Tibial artery (tissue), 4 donors: ENCODE data around the gene KIF1A.

Source experiments
- DNase-seq, 2 donors: peaks; one replicate each; pipeline ENCODE4 v3.0.0-alpha.2; 2019
- H3K27ac ChIP-seq, 2 donors: fragments of 200-600 bp; sonication (generic) in 1 of 2; 1 replicate in 1 of 2; 2 replicates in 1 of 2; pipeline ENCODE4 v1.5.1; 2018 to 2019; ENCODE audit warnings: mild to moderate bottlenecking in 1 of 2
- H3K27me3 ChIP-seq, 2 donors: fragments of 200-600 bp; sonication (generic) in 1 of 2; one replicate each; pipeline versions ENCODE4 v1.5.1 to v1.6.0; 2016 to 2019
- H3K36me3 ChIP-seq, 3 donors: fragments of 200-600 bp; sonication (generic) in 2 of 3; one replicate each; pipeline ENCODE4 v1.5.1; 2016 to 2019; ENCODE audit warnings: mild to moderate bottlenecking in 2 of 3
- H3K4me1 ChIP-seq, 4 donors: fragments of 200-600 bp; sonication (generic) in 2 of 4; 1 replicate in 3 of 4; 2 replicates in 1 of 4; pipeline ENCODE4 v1.5.1; 2016 to 2019
- H3K4me3 ChIP-seq, 2 donors: fragments of 200-600 bp; sonication (generic) in 1 of 2; 1 replicate in 1 of 2; 2 replicates in 1 of 2; pipeline ENCODE4 v1.5.1; 2018 to 2019; ENCODE audit warnings: mild to moderate bottlenecking in 2 of 2
- H3K9me3 ChIP-seq, 3 donors: fragments of 200-600 bp; sonication (generic) in 1 of 3; one replicate each; pipeline ENCODE4 v1.5.1; 2016 to 2019
- intact Hi-C: fragments of 100-400 bp; cut with DNase I; formaldehyde crosslinking; loops from one replicate; pipeline ENCODE4 v1.15.0; 2023; ENCODE audit warnings: low total_unique reads
- TF ChIP-seq, protein P1 (sequence below), 2 experiments: fragments of 200-600 bp in 1 of 2; fragments of 450-650 bp in 1 of 2; IDR thresholded peaks; one replicate each; pipeline ENCODE4 v1.5.1; 2017 to 2019; ENCODE audit warnings: antibody characterized with exemption in 2 of 2, mild to moderate bottlenecking in 1 of 2, moderate library complexity in 1 of 2

KIF1A gene

DNA sequence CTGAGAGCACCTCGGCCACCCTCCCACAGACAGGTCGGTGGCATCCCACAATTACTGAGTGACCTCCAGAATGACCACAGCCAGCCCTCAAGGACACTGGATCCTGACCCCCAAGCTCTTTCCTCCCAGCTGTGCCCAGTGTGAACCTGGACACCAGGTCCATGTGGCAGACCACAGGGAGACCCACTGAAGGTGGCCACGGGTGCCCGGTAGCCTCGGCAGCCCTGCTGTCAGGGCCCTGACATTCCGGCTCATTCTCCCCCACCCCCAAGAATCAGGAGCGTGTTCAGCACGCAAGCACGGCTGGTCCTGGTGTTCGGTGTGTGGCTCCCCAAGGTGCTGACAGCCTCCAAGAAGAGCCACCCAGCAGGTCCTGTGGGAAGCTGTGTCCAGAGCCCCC lies 95.6 kb downstream of the KIF1A start:
- Histone ChIP-seq H3K27ac (no peak overlapping the region), H3K4me1 (no peaks in the 10 kb centered on the region), H3K27me3 (peaks cover 0 to 43% of the 10 kb centered on the region in 2 donors), H3K9me3 (no peaks in the 10 kb centered on the region), H3K4me3 (no peak overlapping the region), H3K36me3 (no peaks in the 10 kb centered on the region)
- intact Hi-C loops, result no loop called here
- TF ChIP-seq, protein P1, sequence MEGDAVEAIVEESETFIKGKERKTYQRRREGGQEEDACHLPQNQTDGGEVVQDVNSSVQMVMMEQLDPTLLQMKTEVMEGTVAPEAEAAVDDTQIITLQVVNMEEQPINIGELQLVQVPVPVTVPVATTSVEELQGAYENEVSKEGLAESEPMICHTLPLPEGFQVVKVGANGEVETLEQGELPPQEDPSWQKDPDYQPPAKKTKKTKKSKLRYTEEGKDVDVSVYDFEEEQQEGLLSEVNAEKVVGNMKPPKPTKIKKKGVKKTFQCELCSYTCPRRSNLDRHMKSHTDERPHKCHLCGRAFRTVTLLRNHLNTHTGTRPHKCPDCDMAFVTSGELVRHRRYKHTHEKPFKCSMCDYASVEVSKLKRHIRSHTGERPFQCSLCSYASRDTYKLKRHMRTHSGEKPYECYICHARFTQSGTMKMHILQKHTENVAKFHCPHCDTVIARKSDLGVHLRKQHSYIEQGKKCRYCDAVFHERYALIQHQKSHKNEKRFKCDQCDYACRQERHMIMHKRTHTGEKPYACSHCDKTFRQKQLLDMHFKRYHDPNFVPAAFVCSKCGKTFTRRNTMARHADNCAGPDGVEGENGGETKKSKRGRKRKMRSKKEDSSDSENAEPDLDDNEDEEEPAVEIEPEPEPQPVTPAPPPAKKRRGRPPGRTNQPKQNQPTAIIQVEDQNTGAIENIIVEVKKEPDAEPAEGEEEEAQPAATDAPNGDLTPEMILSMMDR (IDR thresholded peaks at IDR 0.05), result no peak
- DNase-seq, result no peak

DNA sequence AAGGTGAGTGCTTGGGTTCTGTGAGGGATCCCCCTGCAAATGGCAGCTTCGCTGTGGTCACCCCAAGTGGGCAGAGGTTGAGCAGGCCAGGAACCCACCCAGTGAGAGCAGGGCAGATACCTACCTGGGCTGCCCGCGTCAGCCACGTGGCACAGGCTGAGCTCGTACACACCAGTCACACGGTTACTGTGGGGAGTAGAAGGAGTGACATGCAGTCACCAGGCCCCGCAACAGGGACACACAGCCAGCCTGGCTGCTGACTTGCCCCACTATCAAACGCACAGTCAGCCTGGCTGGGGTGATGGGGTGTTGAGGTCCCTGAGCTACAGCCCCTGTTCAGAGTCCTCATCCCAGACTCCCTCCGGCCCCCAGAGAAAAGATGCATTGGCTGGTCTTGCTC lies 96.2 kb downstream of the KIF1A start:
- Histone ChIP-seq H3K27me3 (peaks cover 0 to 43% of the 10 kb centered on the region in 2 donors), H3K9me3 (no peaks in the 10 kb centered on the region), H3K36me3 (no peaks in the 10 kb centered on the region), H3K4me1 (no peaks in the 10 kb centered on the region), H3K27ac (no peak overlapping the region), H3K4me3 (no peak overlapping the region)
- TF ChIP-seq, protein P1 (IDR thresholded peaks at IDR 0.05), result no peak
- no peak for DNase-seq
- intact Hi-C loops, result no loop called here

DNA sequence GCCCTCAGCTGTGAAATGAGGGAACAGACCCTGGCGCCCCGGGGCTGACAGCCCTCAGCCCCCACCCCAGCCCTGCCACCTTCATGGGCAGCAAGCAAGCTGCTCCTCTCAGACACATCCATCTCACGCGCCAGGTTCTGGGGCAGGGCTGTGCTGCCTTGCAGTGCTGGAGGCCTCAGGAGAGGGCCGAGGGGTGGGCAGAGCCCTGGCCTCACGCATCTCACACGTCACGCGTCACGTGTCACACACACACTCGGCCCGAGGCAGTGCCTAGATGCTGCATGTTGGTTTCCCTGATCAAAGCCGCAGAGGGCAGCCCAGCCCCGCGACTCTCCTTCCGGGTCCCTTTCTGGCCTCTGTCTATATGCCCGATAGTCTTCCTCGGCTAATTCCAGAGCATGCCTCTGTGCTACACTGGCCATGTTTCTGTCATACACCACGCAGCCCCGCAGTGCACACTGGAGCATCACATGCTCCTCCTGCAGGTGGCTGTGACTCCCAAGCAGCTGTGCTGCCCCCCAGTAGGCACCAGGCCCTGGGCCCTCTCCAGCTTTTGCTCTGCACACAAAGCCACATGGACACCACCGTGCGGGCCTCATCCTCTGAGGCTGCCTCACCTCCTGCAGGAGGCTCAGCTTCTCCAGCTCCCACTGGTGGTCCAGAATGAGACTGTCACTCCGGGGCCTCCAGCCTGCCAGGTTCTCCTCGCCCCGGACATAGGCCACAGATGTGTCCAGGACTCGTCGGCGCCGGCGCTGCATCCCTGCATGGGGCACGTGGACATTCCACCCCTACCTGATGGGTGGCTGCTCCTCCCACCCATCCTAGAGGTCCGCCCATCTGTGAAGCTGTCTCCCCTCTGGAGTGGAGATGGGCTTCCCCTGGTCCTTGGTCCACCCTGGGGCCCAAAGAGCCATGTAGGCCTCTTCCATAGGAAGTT lies 97.0 kb downstream of the KIF1A start:
- no peak for DNase-seq
- H3K27me3 ChIP-seq, result peaks cover 0 to 43% of the 10 kb centered on the region in 2 donors
- intact Hi-C loops, result no loop called here
- H3K4me3 ChIP-seq, result no peak overlapping the region
- H3K36me3 ChIP-seq, result no peaks in the 10 kb centered on the region
- H3K4me1 ChIP-seq, result no peaks in the 10 kb centered on the region
- no peaks in the 10 kb centered on the region for H3K9me3 ChIP-seq
- no peak overlapping the region for H3K27ac ChIP-seq
- TF ChIP-seq, protein P1 (IDR thresholded peaks at IDR 0.05), result no peak

DNA sequence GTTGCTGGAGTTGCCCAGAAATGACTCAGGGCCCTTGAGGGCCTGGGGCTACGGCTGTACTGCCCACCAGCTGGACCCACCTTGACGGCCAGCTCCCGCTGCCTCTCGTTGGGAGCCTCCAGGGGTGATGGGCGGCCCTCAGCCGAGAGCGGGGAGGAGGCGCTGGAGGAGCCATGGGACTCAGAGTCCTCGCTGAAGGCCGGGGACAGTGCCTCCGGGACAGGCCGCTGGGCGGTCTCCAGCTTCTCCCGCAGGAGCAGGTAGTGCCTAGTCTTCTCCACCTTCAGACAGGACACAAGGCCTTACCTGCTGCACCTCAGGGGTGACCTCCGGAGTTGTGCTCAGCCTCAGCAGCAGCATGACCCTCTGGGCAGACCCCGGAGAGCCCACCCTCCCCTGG lies 97.6 kb downstream of the KIF1A start:
- no peak for DNase-seq
- Histone ChIP-seq H3K27me3 (peaks cover 0 to 43% of the 10 kb centered on the region in 2 donors), H3K27ac (no peak overlapping the region), H3K36me3 (no peaks in the 10 kb centered on the region), H3K4me1 (no peaks in the 10 kb centered on the region), H3K4me3 (no peak overlapping the region), H3K9me3 (no peaks in the 10 kb centered on the region)
- intact Hi-C loops, result no loop called here
- TF ChIP-seq, protein P1 (IDR thresholded peaks at IDR 0.05), result no peak

DNA sequence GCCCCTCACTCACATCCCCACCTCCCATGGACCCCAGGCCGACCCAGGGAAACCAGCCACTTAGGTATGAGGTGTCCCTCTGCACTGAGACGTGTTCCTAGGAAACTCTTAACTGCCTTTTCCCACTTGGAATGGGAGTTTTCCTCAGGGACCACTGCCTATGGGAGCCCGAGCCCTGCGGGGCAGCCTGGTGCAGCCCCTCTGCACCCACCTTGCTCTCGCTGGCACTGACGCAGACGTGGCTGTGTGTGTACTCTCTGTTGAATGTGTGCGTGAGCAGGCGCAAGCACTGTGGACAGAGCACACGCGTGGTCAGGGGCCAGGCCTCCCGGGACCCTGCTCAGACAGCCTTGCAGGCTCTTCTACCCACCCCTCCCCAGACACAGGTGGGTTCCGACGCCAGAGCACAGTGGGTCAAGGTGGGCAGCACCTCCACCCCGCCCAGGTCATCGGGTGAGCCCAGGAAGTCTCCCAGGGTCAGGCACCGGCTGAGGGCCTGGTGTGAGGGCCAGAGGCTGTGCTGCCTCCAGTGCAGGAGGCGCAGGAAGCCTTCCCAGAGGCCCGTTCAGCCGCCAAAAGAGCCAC lies 98.3 kb downstream of the KIF1A start:
- TF ChIP-seq, protein P1 (IDR thresholded peaks at IDR 0.05), result no peak
- Histone ChIP-seq H3K27me3 (peaks cover 0 to 47% of the 10 kb centered on the region in 2 donors), H3K4me1 (no peaks in the 10 kb centered on the region), H3K9me3 (no peaks in the 10 kb centered on the region), H3K36me3 (no peaks in the 10 kb centered on the region), H3K27ac (no peak overlapping the region), H3K4me3 (no peak overlapping the region)
- DNase-seq, result no peak
- intact Hi-C loops, result no loop called here
